Fibroblast of mammary gland (primary cell): ENCODE results near the gene GLCE.

Experiments
- DNase-seq: peaks from one replicate; pipeline ENCODE4 v3.0.0-alpha.2; 2010; ENCODE audit warnings: low read depth
- H3K4me3 ChIP-seq: 2 replicates; pipeline ENCODE4 v1.5.1; 2011; ENCODE audit warnings: low read depth, mild to moderate bottlenecking, low read length, moderate library complexity; ENCODE audit not compliant: control insufficient read depth
- TF ChIP-seq, protein P1 (sequence below): conservative IDR thresholded peaks from 2 replicates; pipeline ENCODE4 v1.5.1; 2011; ENCODE audit warnings: low read depth, low read length, inconsistent platforms; ENCODE audit not compliant: control insufficient read depth, insufficient read depth

Gene GLCE

GRCh38 chr15:69119001-69119400 lies 41.4 kb upstream of the GLCE start:
- no peak overlapping the region for H3K4me3 ChIP-seq
- no peak for DNase-seq
- TF ChIP-seq, protein P1, sequence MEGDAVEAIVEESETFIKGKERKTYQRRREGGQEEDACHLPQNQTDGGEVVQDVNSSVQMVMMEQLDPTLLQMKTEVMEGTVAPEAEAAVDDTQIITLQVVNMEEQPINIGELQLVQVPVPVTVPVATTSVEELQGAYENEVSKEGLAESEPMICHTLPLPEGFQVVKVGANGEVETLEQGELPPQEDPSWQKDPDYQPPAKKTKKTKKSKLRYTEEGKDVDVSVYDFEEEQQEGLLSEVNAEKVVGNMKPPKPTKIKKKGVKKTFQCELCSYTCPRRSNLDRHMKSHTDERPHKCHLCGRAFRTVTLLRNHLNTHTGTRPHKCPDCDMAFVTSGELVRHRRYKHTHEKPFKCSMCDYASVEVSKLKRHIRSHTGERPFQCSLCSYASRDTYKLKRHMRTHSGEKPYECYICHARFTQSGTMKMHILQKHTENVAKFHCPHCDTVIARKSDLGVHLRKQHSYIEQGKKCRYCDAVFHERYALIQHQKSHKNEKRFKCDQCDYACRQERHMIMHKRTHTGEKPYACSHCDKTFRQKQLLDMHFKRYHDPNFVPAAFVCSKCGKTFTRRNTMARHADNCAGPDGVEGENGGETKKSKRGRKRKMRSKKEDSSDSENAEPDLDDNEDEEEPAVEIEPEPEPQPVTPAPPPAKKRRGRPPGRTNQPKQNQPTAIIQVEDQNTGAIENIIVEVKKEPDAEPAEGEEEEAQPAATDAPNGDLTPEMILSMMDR = no peak

DNA sequence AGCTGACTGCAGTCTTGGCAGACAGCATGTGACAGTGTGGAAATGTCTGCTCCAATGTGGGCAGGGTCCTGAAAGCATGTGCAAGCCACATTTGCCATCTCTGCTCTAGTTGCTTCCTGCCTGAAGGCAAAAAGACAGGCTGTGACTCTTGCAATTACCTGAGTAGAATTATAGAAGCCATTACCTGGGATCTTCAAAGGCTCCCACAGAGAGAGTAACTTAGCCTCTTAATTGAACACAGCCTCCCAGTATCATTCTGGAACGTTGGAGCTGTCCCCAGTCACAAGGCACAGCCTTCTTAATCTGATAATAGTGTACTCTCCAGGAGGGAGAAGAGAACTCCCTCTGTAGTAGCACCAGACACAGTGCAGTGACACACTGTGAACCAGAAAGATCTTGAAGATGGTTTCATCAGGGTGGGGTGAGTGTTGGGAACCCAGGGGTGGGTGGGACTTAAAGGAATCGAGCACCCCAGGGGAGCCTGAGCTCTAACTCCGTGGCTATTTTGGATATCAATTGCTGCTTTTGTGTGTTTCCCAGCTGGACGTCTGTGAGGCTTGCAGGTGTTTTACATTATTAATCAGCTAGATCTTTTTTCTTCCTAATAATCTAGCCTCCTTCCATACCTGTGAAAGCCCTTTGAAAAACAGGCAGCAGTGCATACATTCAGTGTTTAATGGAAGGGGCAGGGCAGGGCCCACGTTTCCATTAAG lies 40.6 kb upstream of the GLCE start:
- DNase-seq = no peak
- TF ChIP-seq, protein P1 = no peak

GRCh38 chr15:69120732-69121131 lies 39.7 kb upstream of the GLCE start:
- DNase-seq = no peak
- TF ChIP-seq, protein P1 = no peak
- no peak overlapping the region for H3K4me3 ChIP-seq

More for the DNA sequence above, 40.6 kb upstream of the GLCE start:
- no peak overlapping the region for H3K4me3 ChIP-seq

GRCh38 chr15:69121198-69121828 lies 39.1 kb upstream of the GLCE start:
- no peak overlapping the region for H3K4me3 ChIP-seq
- TF ChIP-seq, protein P1 = no peak
- DNase-seq = no peak

GRCh38 chr15:69125236-69125635 lies 35.2 kb upstream of the GLCE start:
- no peak for DNase-seq
- H3K4me3 ChIP-seq = no peak overlapping the region
- TF ChIP-seq, protein P1 = no peak

- TF ChIP-seq, protein P1 = no peak
- no peak overlapping the region for H3K4me3 ChIP-seq
- DNase-seq = peak; percentile 18
Measured at GRCh38 chr15:69126054-69126469, 34.4 kb upstream of the GLCE start.
